ENCODE results near the gene DDTL.
"Not testable (repeated sequence)": the region's sequence is repeated elsewhere in the genome, so short reads cannot be mapped to it uniquely, and the experiment has no call there.

Gene DDTL

GRCh38 chr22:23952794-23953405, 13.8 kb upstream of the DDTL start:
- not testable (repeated sequence) for H3K27me3 ChIP-seq (replicated peaks; ENCODE audit: control insufficient read depth, insufficient read depth, low read length); H3K4me1 ChIP-seq (ENCODE audit: control insufficient read depth, insufficient read depth, low read length); H3K36me3 ChIP-seq (ENCODE audit: control insufficient read depth, insufficient read depth, low read length, severe bottlenecking); H3K4me3 ChIP-seq (ENCODE audit: low read length); H3K9me3 ChIP-seq (ENCODE audit: control insufficient read depth, low read length); DNase-seq (ENCODE audit: low read depth); H3K9ac ChIP-seq (ENCODE audit: low read length)

GRCh38 chr22:23953485-23953884, 13.2 kb upstream of the DDTL start:
- not testable (repeated sequence) for H3K36me3 ChIP-seq (ENCODE audit: control insufficient read depth, insufficient read depth, low read length, severe bottlenecking); H3K9ac ChIP-seq (ENCODE audit: low read length); H3K9me3 ChIP-seq (ENCODE audit: control insufficient read depth, low read length); DNase-seq (ENCODE audit: low read depth); H3K4me1 ChIP-seq (ENCODE audit: control insufficient read depth, insufficient read depth, low read length); H3K4me3 ChIP-seq (ENCODE audit: low read length); H3K27me3 ChIP-seq (replicated peaks; ENCODE audit: control insufficient read depth, insufficient read depth, low read length)

- H3K4me3 ChIP-seq (ENCODE audit: low read length); H3K9me3 ChIP-seq (ENCODE audit: control insufficient read depth, low read length); DNase-seq (ENCODE audit: low read depth); H3K36me3 ChIP-seq (ENCODE audit: control insufficient read depth, insufficient read depth, low read length, severe bottlenecking); H3K4me1 ChIP-seq (ENCODE audit: control insufficient read depth, insufficient read depth, low read length); H3K27me3 ChIP-seq (replicated peaks; ENCODE audit: control insufficient read depth, insufficient read depth, low read length); H3K9ac ChIP-seq (ENCODE audit: low read length): not testable (repeated sequence)
Observed at GRCh38 chr22:23954193-23954990, 12.3 kb upstream of the DDTL start.

GRCh38 chr22:23954991-23955305, 11.7 kb upstream of the DDTL start:
- H3K4me1 ChIP-seq (ENCODE audit: control insufficient read depth, insufficient read depth, low read length); H3K9me3 ChIP-seq (ENCODE audit: control insufficient read depth, low read length); H3K27me3 ChIP-seq (replicated peaks; ENCODE audit: control insufficient read depth, insufficient read depth, low read length); DNase-seq (ENCODE audit: low read depth); H3K9ac ChIP-seq (ENCODE audit: low read length); H3K4me3 ChIP-seq (ENCODE audit: low read length); H3K36me3 ChIP-seq (ENCODE audit: control insufficient read depth, insufficient read depth, low read length, severe bottlenecking): not testable (repeated sequence)

- not testable (repeated sequence) for H3K9me3 ChIP-seq (ENCODE audit: control insufficient read depth, low read length); H3K4me1 ChIP-seq (ENCODE audit: control insufficient read depth, insufficient read depth, low read length); H3K27me3 ChIP-seq (replicated peaks; ENCODE audit: control insufficient read depth, insufficient read depth, low read length); H3K36me3 ChIP-seq (ENCODE audit: control insufficient read depth, insufficient read depth, low read length, severe bottlenecking); DNase-seq (ENCODE audit: low read depth); H3K4me3 ChIP-seq (ENCODE audit: low read length); H3K9ac ChIP-seq (ENCODE audit: low read length)
Observed at GRCh38 chr22:23955886-23956285, 10.8 kb upstream of the DDTL start.

GRCh38 chr22:23956301-23956900, 10.3 kb upstream of the DDTL start:
- not testable (repeated sequence) for H3K9ac ChIP-seq (ENCODE audit: low read length); H3K27me3 ChIP-seq (replicated peaks; ENCODE audit: control insufficient read depth, insufficient read depth, low read length); H3K4me1 ChIP-seq (ENCODE audit: control insufficient read depth, insufficient read depth, low read length); H3K9me3 ChIP-seq (ENCODE audit: control insufficient read depth, low read length); H3K36me3 ChIP-seq (ENCODE audit: control insufficient read depth, insufficient read depth, low read length, severe bottlenecking); H3K4me3 ChIP-seq (ENCODE audit: low read length)
- DNase-seq (ENCODE audit: low read depth): peak; percentile 88

- H3K27me3 ChIP-seq (replicated peaks; ENCODE audit: control insufficient read depth, insufficient read depth, low read length); H3K9ac ChIP-seq (ENCODE audit: low read length); DNase-seq (ENCODE audit: low read depth); H3K36me3 ChIP-seq (ENCODE audit: control insufficient read depth, insufficient read depth, low read length, severe bottlenecking); H3K4me3 ChIP-seq (ENCODE audit: low read length); H3K9me3 ChIP-seq (ENCODE audit: control insufficient read depth, low read length); H3K4me1 ChIP-seq (ENCODE audit: control insufficient read depth, insufficient read depth, low read length): not testable (repeated sequence)
Observed at GRCh38 chr22:23961084-23961771, 5.5 kb upstream of the DDTL start, which contains the start of gene GSTT2B. Gene GSTT2B (minus strand): TSS chr22:23961195. CDS start chr22:23961131, 64 bp downstream.

- H3K4me1 ChIP-seq (ENCODE audit: control insufficient read depth, insufficient read depth, low read length); H3K9me3 ChIP-seq (ENCODE audit: control insufficient read depth, low read length); H3K4me3 ChIP-seq (ENCODE audit: low read length); H3K9ac ChIP-seq (ENCODE audit: low read length); DNase-seq (ENCODE audit: low read depth); H3K27me3 ChIP-seq (replicated peaks; ENCODE audit: control insufficient read depth, insufficient read depth, low read length): not testable (repeated sequence)
- peaks cover 21% of the 10 kb centered on the region for H3K36me3 ChIP-seq (ENCODE audit: control insufficient read depth, insufficient read depth, low read length, severe bottlenecking)
Observed at GRCh38 chr22:23966094-23966493, 594 bp upstream of the DDTL start.

- no peak overlapping the region for H3K4me3 ChIP-seq (ENCODE audit: low read length)
- no peak overlapping the region for H3K9ac ChIP-seq (ENCODE audit: low read length)
- no peaks in the 10 kb centered on the region for H3K9me3 ChIP-seq (ENCODE audit: control insufficient read depth, low read length)
- no peaks in the 10 kb centered on the region for H3K27me3 ChIP-seq (replicated peaks; ENCODE audit: control insufficient read depth, insufficient read depth, low read length)
- peaks cover 29% of the 10 kb centered on the region for H3K36me3 ChIP-seq (ENCODE audit: control insufficient read depth, insufficient read depth, low read length, severe bottlenecking)
- DNase-seq (ENCODE audit: low read depth): no peak
- peaks cover 3% of the 10 kb centered on the region for H3K4me1 ChIP-seq (ENCODE audit: control insufficient read depth, insufficient read depth, low read length)
Observed at GRCh38 chr22:23969071-23969470, 2.4 kb downstream of the DDTL start.

GRCh38 chr22:23970201-23970641, 3.5 kb downstream of the DDTL start:
- H3K4me3 ChIP-seq (ENCODE audit: low read length): no peak overlapping the region
- H3K36me3 ChIP-seq (ENCODE audit: control insufficient read depth, insufficient read depth, low read length, severe bottlenecking): peaks cover 29% of the 10 kb centered on the region
- peaks cover 3% of the 10 kb centered on the region for H3K4me1 ChIP-seq (ENCODE audit: control insufficient read depth, insufficient read depth, low read length)
- no peak overlapping the region for H3K9ac ChIP-seq (ENCODE audit: low read length)
- no peaks in the 10 kb centered on the region for H3K27me3 ChIP-seq (replicated peaks; ENCODE audit: control insufficient read depth, insufficient read depth, low read length)
- DNase-seq (ENCODE audit: low read depth): no peak
- H3K9me3 ChIP-seq (ENCODE audit: control insufficient read depth, low read length): no peaks in the 10 kb centered on the region

- Histone ChIP-seq H3K36me3 (ENCODE audit: control insufficient read depth, insufficient read depth, low read length, severe bottlenecking) (peaks cover 29% of the 10 kb centered on the region), H3K9ac (ENCODE audit: low read length) (peak overlapping the region; percentile 18), H3K27me3 (replicated peaks; ENCODE audit: control insufficient read depth, insufficient read depth, low read length) (no peaks in the 10 kb centered on the region), H3K4me3 (ENCODE audit: low read length) (no peak overlapping the region), H3K4me1 (ENCODE audit: control insufficient read depth, insufficient read depth, low read length) (peaks cover 3% of the 10 kb centered on the region), H3K9me3 (ENCODE audit: control insufficient read depth, low read length) (no peaks in the 10 kb centered on the region)
- DNase-seq (ENCODE audit: low read depth): no peak
Observed at GRCh38 chr22:23970816-23971486, 4.3 kb downstream of the DDTL start.

Measured in adipocyte (in vitro differentiated cells).